Measurements from ENCODE around the gene CCDC9B.

DNA sequence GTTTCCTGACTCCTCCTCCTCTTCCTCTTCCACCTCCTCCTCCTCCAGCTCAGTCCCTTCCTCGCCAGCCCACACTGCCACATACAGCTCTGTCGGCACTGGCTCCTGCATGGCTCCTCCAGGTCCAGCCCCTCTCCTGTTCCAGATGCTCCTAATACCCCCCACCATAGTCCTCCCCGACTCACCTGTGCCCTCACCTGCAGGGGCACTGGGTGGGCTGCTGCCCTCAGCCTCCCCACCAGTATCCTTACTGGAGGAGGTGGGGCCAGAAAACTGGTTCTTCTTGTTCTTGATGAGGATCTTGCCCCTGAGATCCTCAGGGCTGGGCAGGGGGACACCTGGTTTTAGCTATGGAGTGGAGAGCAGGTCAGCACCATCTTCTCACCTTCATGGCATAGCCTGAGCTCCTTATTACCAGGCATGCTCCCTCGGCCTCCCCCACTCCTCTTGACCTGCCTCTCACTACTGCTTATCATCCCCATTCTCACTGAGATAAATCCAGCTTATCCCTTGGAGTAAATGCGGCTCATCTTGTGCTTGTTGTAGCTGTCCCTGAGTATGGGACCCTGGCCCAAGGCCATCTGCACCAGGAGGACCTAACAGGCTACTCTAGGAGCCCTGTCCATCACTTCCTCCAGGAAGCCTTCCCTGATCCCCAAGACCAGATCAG is 44.0 kb downstream of the CCDC9B start:
- TF ChIP-seq CTCF (IDR thresholded peaks at IDR 0.05), result no peak
- no peak for TF ChIP-seq POLR2A (IDR thresholded peaks at IDR 0.05)
- no peak for TF ChIP-seq POLR2AphosphoS5 (IDR thresholded peaks at IDR 0.05)

Data from prostate gland (tissue), 2 donors.